Ramos (cell line): ENCODE results near the gene CALY.

Experiments
- in situ Hi-C: fragments of 300-500 bp; cut with MboI; formaldehyde crosslinking; loops from one replicate; pipeline ENCODE4 v1.14.3; 2022; ENCODE audit warnings: low sequenced_read_pairs; ENCODE audit not compliant: unreplicated experiment

Gene CALY

DNA sequence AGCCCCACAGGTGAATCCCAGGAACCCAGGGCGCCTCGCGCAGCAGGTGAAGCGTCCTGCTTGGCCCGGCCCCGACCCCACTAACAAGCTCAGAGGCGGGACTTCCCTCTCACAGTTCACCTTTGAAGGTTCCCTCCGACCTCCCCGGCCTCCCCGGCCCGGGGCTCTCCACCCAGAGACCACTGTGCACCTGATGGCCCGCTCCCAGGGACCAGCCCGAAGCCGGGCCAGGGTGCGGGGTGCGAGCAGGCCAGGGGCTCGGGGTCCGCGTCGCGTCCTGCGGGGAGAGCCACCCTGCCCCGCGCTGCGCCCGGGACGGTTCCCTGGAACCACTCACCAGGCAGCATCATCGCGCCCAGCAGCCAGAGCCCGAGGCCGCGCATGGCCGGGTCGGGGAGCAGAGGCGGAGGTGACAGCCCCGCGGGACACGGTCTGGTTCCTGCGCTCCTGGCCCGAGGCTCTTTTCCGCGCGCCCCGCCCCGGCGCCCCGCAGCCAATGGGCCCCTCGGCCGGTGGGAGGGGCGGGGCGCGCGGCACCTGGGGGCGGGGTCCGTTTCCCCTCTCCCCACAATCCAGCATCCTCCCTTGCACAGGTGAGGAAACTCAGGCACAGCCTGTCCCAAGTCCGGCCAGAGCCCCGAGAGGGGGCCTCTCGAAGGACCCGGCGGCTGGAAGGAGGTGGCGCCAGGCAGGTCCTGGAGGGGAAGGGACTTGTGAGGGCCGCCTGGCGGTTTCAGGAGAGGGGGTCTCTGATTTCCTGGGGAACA, 60.1 kb downstream of the CALY start, which contains the start of gene ADAM8:
ADAM8 (minus strand) TSS at position 434 of the 767 bp plus-strand sequence; CDS start at position 383, 51 bp downstream.
- in situ Hi-C loops, result no loop called here

DNA sequence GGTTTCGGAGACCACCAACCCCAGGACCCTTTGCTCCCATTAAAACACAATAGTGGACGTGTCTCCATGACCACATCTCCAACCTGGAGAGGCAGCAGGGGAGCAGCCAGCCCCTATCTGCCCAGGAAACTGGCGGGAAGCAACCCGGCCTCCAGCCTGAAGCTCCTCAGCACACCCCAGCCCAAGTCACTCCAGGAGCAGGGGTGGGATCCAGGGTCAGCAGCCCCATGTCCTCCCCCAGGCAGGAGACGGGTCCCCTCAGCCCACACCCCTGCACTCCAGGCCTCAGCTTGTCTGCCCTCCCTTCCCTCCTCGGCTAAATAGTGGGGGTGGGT, 60.6 kb downstream of the CALY start:
- in situ Hi-C loops, result no loop called here

DNA sequence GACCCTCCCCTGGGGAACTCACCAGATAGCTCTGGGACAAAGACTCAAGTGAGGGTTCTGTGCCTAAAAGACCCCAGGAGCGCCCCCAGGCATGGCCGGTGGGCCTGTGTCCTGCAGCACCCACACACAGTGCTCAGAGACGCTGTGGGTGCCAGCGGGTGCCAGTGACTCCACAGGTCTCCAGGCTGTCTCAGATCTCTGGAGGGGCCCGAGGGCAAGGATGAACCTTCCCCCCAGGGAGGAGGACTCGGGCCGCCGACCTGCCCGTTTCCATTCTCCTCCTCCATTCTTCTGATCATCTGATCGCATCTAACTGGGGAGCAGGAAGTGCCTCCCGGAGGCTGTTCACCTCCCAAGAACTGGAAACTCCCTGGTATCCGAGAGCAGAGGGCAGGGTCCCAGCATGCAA, 61.0 kb downstream of the CALY start:
- in situ Hi-C loops, result no loop called here

DNA sequence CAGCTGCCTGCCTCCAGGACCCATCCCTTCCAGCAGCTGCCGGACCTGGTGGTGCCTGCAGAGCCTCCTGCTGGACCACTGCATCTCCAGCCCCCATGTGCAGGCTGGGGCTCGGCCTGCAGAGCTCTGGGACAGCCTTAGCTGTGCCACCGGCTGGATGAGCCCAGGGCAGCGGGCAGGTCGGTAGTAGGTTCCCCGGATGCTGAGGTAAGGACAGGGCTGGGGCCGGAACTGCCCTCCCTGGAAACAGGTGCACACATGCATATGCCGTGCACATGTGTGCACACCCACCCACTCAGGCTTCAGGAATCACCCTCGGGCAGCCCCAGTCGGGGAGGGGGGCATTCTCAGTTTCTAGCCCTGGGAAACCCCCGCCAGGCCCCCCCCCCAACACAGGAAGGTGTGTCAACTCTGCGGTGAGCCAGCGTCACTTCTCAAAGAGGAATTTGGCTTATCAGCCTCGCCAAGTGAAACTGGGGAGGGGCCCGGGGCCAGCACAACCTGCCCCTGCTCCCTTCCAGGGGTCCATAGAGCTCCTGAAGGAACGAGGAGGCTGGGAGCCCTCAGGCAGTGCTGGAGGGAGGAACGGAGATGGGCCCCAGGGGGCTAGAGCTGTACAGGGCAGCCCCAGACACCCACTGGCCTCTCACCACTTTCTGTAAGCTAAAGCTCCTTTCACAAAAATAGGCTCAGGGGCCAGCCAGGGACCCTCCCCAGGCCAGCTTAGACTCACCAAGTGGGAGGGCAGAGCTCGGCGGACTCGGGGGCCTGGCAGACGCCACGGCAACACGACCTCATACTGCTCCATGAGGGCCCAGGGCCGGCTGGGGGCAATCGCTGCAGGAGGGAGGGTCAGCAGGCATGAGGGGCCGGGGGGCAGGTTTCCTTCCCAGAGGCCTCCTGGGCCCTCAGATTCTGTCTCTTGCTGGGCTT, 61.7 kb downstream of the CALY start:
- in situ Hi-C loops, result no loop called here
